Osteoblast (primary cell): ENCODE measurements around the gene YIPF3. TPM values are rescaled to one million over a fixed set of nuclear protein-coding genes. Genes with fewer than 3 reads are reported as not detected.
"Not testable (repeated sequence)": the region's sequence is repeated elsewhere in the genome, so short reads cannot be mapped to it uniquely, and the experiment has no call there.

ENCODE experiments used
- DNase-seq: peaks from one replicate; pipeline ENCODE4 v3.0.0; 2011; ENCODE audit warnings: low spot score, mixed read lengths; ENCODE audit not compliant: insufficient read length; ENCODE audit errors: missing footprints
- H2AFZ ChIP-seq: 2 replicates; pipeline ENCODE4 v1.6.0; 2011; ENCODE audit warnings: mild to moderate bottlenecking, low read length
- H3K27ac ChIP-seq: 2 replicates; pipeline ENCODE4 v1.5.1; 2011; ENCODE audit warnings: mild to moderate bottlenecking, low read depth, low read length, moderate library complexity
- H3K27me3 ChIP-seq: 2 replicates; pipeline ENCODE4 v1.6.0; 2012; ENCODE audit warnings: mild to moderate bottlenecking, control low read depth, inconsistent platforms, low read length, moderate library complexity; ENCODE audit not compliant: insufficient read depth
- H3K36me3 ChIP-seq: 2 replicates; pipeline ENCODE4 v1.5.1; 2011; ENCODE audit warnings: mild to moderate bottlenecking, low read length, control low read depth, moderate library complexity; ENCODE audit not compliant: insufficient read depth
- H3K4me1 ChIP-seq: 2 replicates; pipeline ENCODE4 v1.5.1; 2011; ENCODE audit warnings: mild to moderate bottlenecking, low read length, control low read depth, moderate library complexity; ENCODE audit not compliant: insufficient read depth
- H3K4me2 ChIP-seq: 2 replicates; pipeline ENCODE4 v1.6.0; 2011; ENCODE audit warnings: mild to moderate bottlenecking, low read length; ENCODE audit not compliant: insufficient read depth
- H3K4me3 ChIP-seq: fragments of 200-600 bp; sonication (generic); 3 replicates; pipeline ENCODE4 v1.5.1; 2012; ENCODE audit warnings: mild to moderate bottlenecking, low read length, inconsistent platforms; ENCODE audit not compliant: insufficient read depth
- H3K79me2 ChIP-seq: 2 replicates; pipeline ENCODE4 v1.6.0; 2012; ENCODE audit warnings: mild to moderate bottlenecking, low read length, control low read depth, inconsistent platforms; ENCODE audit not compliant: insufficient read depth
- H3K9me3 ChIP-seq: 2 replicates; pipeline ENCODE4 v1.5.1; 2011; ENCODE audit warnings: low read depth, low read length, control low read depth
- H4K20me1 ChIP-seq: 2 replicates; pipeline ENCODE4 v1.6.0; 2012; ENCODE audit warnings: mild to moderate bottlenecking, low read length, control low read depth; ENCODE audit not compliant: insufficient read depth
- CTCF ChIP-seq: IDR thresholded peaks from 2 replicates; pipeline ENCODE4 v1.5.1; 2011; ENCODE audit warnings: mild to moderate bottlenecking, low read depth, low read length, moderate library complexity; ENCODE audit errors: extremely low read depth
- total RNA-seq: library from RNA; depleted of rRNA; stranded (reverse); fragments of >200 nt; gene quantifications from 2 replicates; pipeline ENCODE4 v1.2.3, GENCODE V29; 2012

The YIPF3 gene
- total RNA-seq, 1 donor = 98.8 TPM

- H3K36me3 ChIP-seq = peaks cover 81% of the 10 kb centered on the region
- no peak for TF ChIP-seq CTCF
- no peak overlapping the region for H3K4me2 ChIP-seq
Measured at GRCh38 chr6:43544461-43544860, 27.7 kb upstream of the YIPF3 start.

GRCh38 chr6:43541774-43542471, 25.2 kb upstream of the YIPF3 start:
- Histone ChIP-seq H3K4me3 (no peak overlapping the region), H2AFZ (no peak overlapping the region), H3K79me2 (no peaks in the 10 kb centered on the region), H3K27me3 (no peaks in the 10 kb centered on the region), H3K36me3 (peaks cover 70% of the 10 kb centered on the region), H4K20me1 (no peaks in the 10 kb centered on the region), H3K4me1 (no peaks in the 10 kb centered on the region), H3K4me2 (no peak overlapping the region), H3K27ac (no peak overlapping the region), H3K9me3 (no peaks in the 10 kb centered on the region)
- DNase-seq = no peak
- no peak for TF ChIP-seq CTCF

More at GRCh38 chr6:43544461-43544860, 27.7 kb upstream of the YIPF3 start:
- H3K4me3 ChIP-seq = no peak overlapping the region
- H3K9me3 ChIP-seq = no peaks in the 10 kb centered on the region
- no peaks in the 10 kb centered on the region for H4K20me1 ChIP-seq
- H3K79me2 ChIP-seq = no peaks in the 10 kb centered on the region
- no peaks in the 10 kb centered on the region for H3K4me1 ChIP-seq
- no peak overlapping the region for H2AFZ ChIP-seq
- DNase-seq = no peak
- no peaks in the 10 kb centered on the region for H3K27me3 ChIP-seq
- H3K27ac ChIP-seq = no peak overlapping the region

GRCh38 chr6:43540507-43540906, 23.8 kb upstream of the YIPF3 start:
- Histone ChIP-seq H2AFZ (no peak overlapping the region), H3K27ac (no peak overlapping the region), H3K9me3 (no peaks in the 10 kb centered on the region), H3K79me2 (no peaks in the 10 kb centered on the region), H3K4me1 (no peaks in the 10 kb centered on the region), H3K4me3 (no peak overlapping the region), H3K4me2 (no peak overlapping the region), H4K20me1 (no peaks in the 10 kb centered on the region), H3K27me3 (no peaks in the 10 kb centered on the region), H3K36me3 (peaks cover 58% of the 10 kb centered on the region)
- no peak for DNase-seq
- TF ChIP-seq CTCF = no peak

DNA sequence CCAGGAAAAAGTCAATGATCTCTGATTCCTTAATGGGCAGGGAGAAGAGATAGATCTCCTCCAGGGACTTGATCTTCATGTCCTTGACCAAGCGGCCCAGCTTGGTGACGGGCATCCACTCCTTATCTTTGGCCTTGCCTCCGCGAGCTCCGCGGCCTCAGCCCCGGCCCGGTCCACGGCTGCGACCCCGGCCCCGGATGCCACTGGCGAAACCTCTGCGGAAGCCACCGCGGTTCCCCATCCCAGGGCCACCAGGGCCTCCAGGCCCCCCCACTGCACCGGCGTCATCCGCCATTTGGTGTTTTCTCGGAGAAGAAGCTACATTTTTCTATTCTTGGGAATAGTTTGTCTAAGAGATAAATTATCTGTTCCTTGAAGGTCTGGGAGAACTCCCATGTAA, 22.7 kb upstream of the YIPF3 start:
- peaks cover 53% of the 10 kb centered on the region for H3K36me3 ChIP-seq
- not testable (repeated sequence) for H3K9me3 ChIP-seq, H2AFZ ChIP-seq

DNA sequence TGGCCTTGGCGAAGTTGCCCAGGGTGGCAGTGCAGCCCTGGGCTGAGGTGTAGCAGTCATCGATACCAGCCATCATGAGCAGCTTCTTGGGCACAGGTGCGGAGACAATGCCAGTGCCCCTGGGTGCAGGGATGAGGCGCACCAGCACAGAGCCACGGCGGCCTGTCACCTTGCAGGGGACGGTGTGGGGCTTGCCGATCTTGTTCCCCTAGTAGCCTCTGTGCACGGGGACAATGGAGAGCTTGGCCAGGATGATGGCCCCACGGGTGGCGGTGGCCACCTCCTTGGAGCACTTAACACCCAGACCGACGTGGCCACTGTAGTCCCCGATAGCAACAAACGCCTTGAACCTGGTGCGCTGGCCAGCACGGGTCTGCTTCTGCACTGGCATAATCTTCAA, 22.3 kb upstream of the YIPF3 start:
- H3K4me1 ChIP-seq, H3K4me2 ChIP-seq, H2AFZ ChIP-seq, H3K27ac ChIP-seq, H4K20me1 ChIP-seq, H3K79me2 ChIP-seq, DNase-seq, H3K9me3 ChIP-seq, H3K27me3 ChIP-seq, H3K4me3 ChIP-seq: not testable (repeated sequence)
- peaks cover 53% of the 10 kb centered on the region for H3K36me3 ChIP-seq

More for the DNA sequence above, 22.7 kb upstream of the YIPF3 start:
- not testable (repeated sequence) for H3K27me3 ChIP-seq, DNase-seq, H4K20me1 ChIP-seq, H3K79me2 ChIP-seq, H3K4me1 ChIP-seq, H3K4me3 ChIP-seq, H3K27ac ChIP-seq, H3K4me2 ChIP-seq
